ENCODE data around the gene CALHM4.

- TF ChIP-seq CTCF (conservative IDR thresholded peaks at IDR 0.05; ENCODE audit: low read length) (no peak), EZH2phosphoT487 (IDR thresholded peaks at IDR 0.05; ENCODE audit: borderline replicate concordance, low read depth, low read length) (no peak)
These were observed 39.4 kb upstream of the CALHM4 start for GRCh38 chr6:116514111-116514510.
